HFFc6 (cell line): ENCODE measurements around the gene TPD52L1. TPM values are rescaled to one million over a fixed set of nuclear protein-coding genes. Genes with fewer than 3 reads are reported as not detected.
A peak's percentile ranks its signal among the peaks of the same experiment; 100 is the strongest.

Source experiments
- DNase-seq: peaks from one replicate; pipeline ENCODE4 v3.0.0-alpha.2; 2018
- H3K27ac Mint-ChIP-seq: 2 replicates; pipeline ENCODE4 v1.8.0; 2020; ENCODE audit warnings: mild to moderate bottlenecking, mixed read lengths
- H3K27me3 Mint-ChIP-seq: 2 replicates; pipeline ENCODE4 v1.8.0; 2021; ENCODE audit warnings: mild to moderate bottlenecking, moderate library complexity, mixed read lengths; ENCODE audit not compliant: insufficient read depth
- H3K36me3 Mint-ChIP-seq: 2 replicates; pipeline ENCODE4 v1.8.0; 2021; ENCODE audit warnings: low read depth, mixed read lengths
- H3K4me1 Mint-ChIP-seq: 2 replicates; pipeline ENCODE4 v1.8.0; 2020; ENCODE audit warnings: low read depth, mixed read lengths
- H3K4me3 Mint-ChIP-seq: 2 replicates; pipeline ENCODE4 v1.8.0; 2020; ENCODE audit warnings: mild to moderate bottlenecking, moderate library complexity, mixed read lengths
- H3K9me3 Mint-ChIP-seq: 2 replicates; pipeline ENCODE4 v1.8.0; 2020; ENCODE audit warnings: mild to moderate bottlenecking, mixed read lengths
- CTCF ChIP-seq: fragments of 200-600 bp; sonication (generic); IDR thresholded peaks from 2 replicates; pipeline ENCODE4 v1.5.0; 2021; ENCODE audit warnings: antibody characterized with exemption, mild to moderate bottlenecking
- total RNA-seq, 6 experiments: library from RNA; stranded (reverse); fragmentation: NEBNext Ultra II Directional; extraction: Animal tissue kit (Norgen Biotek cat#: 25700); gene quantifications; 2 replicates in 1 of 6; 3 replicates in 5 of 6; pipeline ENCODE4 v1.2.3, GENCODE V29; 2021

The TPD52L1 gene
- total RNA-seq, 6 experiments from 2014 or later, result 11.0 to 36.8 (median 11.7) TPM

DNA sequence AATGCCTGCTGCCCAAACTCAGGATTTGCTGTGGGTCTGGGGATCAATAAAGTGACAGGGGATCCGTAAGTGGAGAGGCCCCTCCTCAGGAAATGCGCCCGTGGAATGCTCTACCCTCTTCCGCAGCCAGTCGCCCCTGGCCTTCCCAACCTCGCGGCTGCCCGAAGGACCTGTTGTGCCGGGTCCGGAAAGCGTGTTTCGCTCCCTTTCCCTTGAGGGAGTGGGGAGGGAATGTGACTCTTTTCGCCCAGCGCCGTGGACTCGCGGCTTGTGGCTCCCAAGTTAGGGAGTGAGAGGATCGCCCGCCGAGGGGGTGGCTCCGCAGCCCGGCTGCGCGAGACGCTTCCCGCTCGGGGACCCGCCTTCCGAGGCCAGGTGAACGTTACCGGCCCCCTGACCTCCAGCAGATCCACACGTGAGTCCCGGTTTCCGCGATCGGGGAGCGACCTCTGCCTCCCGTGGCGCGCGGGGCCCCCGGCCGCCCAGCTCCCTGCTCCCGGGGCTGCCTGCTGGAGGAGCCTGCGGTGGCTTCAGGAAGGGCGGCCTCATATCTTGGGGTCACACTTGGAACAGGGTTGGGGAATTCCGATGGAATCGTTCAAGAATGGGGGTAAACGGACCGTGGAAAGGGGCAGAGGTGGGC lies 666 bp downstream of the TPD52L1 start:
- no peaks in the 10 kb centered on the region for H3K9me3 Mint-ChIP-seq
- peaks cover 26% of the 10 kb centered on the region for H3K4me1 Mint-ChIP-seq
- no peak for TF ChIP-seq CTCF
- H3K36me3 Mint-ChIP-seq, result no peaks in the 10 kb centered on the region
- H3K27me3 Mint-ChIP-seq, result peaks cover 4% of the 10 kb centered on the region
- no peak overlapping the region for H3K27ac Mint-ChIP-seq
- no peak for DNase-seq
- H3K4me3 Mint-ChIP-seq, result peak overlapping the region; percentile 89

- peak; percentile 43 for TF ChIP-seq CTCF
- Mint-ChIP-seq H3K9me3 (no peaks in the 10 kb centered on the region), H3K27ac (no peak overlapping the region), H3K4me3 (peak overlapping the region; percentile 73), H3K27me3 (peaks cover 4% of the 10 kb centered on the region), H3K36me3 (no peaks in the 10 kb centered on the region), H3K4me1 (peaks cover 21% of the 10 kb centered on the region)
- DNase-seq, result no peak
Observed at GRCh38 chr6:125154761-125155135, 1.2 kb downstream of the TPD52L1 start.

DNA sequence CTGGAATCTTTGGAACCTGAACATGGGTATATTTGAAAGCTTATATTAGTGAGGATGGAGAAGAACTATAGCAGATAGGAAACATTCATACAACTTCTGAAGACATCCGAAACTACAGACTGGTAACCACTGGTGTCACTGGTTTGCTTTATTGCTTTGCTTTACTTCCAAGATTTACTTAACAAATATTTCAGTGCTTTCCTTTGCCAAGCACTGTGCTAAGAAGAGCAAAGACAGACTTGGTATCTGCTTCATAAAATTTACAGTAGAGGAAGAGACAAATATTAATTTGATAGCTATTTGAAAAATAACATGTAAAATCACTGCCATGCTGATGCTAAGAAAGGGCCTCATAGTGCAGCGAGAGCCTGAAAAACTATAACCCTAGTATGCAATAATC lies 1.8 kb downstream of the TPD52L1 start:
- DNase-seq, result no peak
- no peak overlapping the region for H3K27ac Mint-ChIP-seq
- H3K4me1 Mint-ChIP-seq, result peaks cover 15% of the 10 kb centered on the region
- no peak overlapping the region for H3K4me3 Mint-ChIP-seq
- TF ChIP-seq CTCF, result no peak
- H3K36me3 Mint-ChIP-seq, result no peaks in the 10 kb centered on the region
- H3K27me3 Mint-ChIP-seq, result peaks cover 4% of the 10 kb centered on the region
- no peaks in the 10 kb centered on the region for H3K9me3 Mint-ChIP-seq

DNA sequence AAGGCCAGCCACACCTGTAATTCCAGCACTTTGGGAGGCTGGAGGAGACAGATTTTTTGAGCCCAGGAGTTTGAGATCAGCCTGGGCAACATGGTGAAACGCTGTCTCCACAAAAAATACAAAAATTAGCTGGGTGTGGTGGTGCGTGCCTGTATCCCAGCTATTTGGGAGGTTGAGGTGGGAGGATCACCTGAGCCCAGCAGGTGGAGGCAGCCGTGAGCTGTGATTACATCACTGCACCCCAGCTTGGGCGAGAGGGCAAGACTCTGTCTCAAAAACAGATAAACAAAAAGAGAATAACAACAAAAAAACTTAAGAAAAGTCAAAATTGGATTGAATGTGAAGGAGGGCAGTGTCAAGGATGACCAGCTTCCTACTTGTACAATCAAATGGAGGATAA lies 2.9 kb downstream of the TPD52L1 start:
- Mint-ChIP-seq H3K9me3 (no peaks in the 10 kb centered on the region), H3K4me3 (no peak overlapping the region), H3K36me3 (no peaks in the 10 kb centered on the region), H3K4me1 (0 out of 2 replicates have a peak, but pooled peaks cover 12% of the 10 kb centered on the region), H3K27ac (no peak overlapping the region), H3K27me3 (peaks cover 4% of the 10 kb centered on the region)
- no peak for TF ChIP-seq CTCF
- no peak for DNase-seq

GRCh38 chr6:125157280-125157679 lies 3.7 kb downstream of the TPD52L1 start:
- 0 out of 2 replicates have a peak, but pooled peaks cover 12% of the 10 kb centered on the region for H3K4me1 Mint-ChIP-seq
- peaks cover 4% of the 10 kb centered on the region for H3K27me3 Mint-ChIP-seq
- H3K4me3 Mint-ChIP-seq, result no peak overlapping the region
- no peaks in the 10 kb centered on the region for H3K9me3 Mint-ChIP-seq
- no peaks in the 10 kb centered on the region for H3K36me3 Mint-ChIP-seq
- no peak for DNase-seq
- TF ChIP-seq CTCF, result no peak
- no peak overlapping the region for H3K27ac Mint-ChIP-seq
